Measurements from ENCODE around the gene NUB1. TPM values are rescaled to one million over a fixed set of nuclear protein-coding genes. Genes with fewer than 3 reads are reported as not detected.

NUB1 gene
- total RNA-seq, 4 donors from 2014 or later = 39.3 to 70.8 (median 41.7) TPM

GRCh38 chr7:151408839-151409666 is 67.4 kb downstream of the NUB1 start:
- DNase-seq (ENCODE audit: low spot score in 2 of 2) = no peak
- WGBS = 17% methylated on average over 35 of the region's 61 CpGs
- Histone ChIP-seq H3K27ac (peak overlapping the region; percentile 64), H3K9me3 (no peaks in the 10 kb centered on the region), H3K36me3 (no peaks in the 10 kb centered on the region), H3K4me3 (peak overlapping the region; percentile 54), H3K4me1 (peaks cover 28% of the 10 kb centered on the region), H3K27me3 (peaks cover 54% of the 10 kb centered on the region)
- TF ChIP-seq POLR2A (IDR thresholded peaks at IDR 0.05) (no peak), POLR2AphosphoS5 (IDR thresholded peaks at IDR 0.05) (no peak), CTCF (IDR thresholded peaks at IDR 0.05) (no peak), EP300 (IDR thresholded peaks at IDR 0.05) (no peak)

DNA sequence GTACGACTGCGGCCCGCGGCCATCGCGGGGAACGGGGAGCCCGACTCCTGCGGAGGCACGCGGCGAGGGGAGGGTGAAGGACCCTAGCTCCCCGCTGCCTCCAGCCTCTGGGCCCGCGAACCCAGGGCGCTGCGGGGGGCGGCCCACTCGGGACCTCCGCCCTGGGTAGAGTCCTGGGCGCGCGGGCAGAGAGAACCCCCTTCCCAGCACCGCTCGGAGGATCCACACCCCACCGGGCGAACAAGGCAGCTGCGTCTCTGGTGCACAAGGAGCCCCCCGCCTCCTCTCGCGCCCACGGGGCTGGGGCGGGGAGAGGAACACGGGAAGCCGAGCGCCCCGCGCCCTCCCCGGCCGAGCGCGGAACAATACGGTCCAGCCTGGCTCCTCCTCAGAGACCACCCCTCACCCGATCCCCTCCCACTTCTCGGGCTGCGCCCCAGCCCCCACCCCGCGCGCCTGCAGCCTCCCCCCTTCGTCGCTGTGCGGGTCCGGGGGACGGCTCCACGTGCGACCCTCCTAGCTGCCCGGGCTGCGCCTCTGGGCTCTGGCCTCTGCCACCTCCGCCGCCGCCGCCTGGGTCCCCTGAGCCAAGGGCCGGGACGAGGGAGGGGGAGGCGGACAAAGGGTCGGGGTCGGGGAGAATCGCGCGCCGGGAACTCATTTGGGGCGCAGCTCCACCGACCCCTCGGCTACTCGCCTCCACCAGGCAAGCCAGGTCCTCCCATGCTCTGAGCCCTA is 68.2 kb downstream of the NUB1 start, which contains the start of gene WDR86:
TSS of gene WDR86 (minus strand) at position 372 of the 738 bp plus-strand sequence. CDS start 449 bp downstream, outside the sequence.
- DNase-seq (ENCODE audit: low spot score in 2 of 2) = peak in 1 of 2 donors; percentile 58
- 0% methylated on average over 4 of the region's 75 CpGs for WGBS
- H3K36me3 ChIP-seq = no peaks in the 10 kb centered on the region
- no peaks in the 10 kb centered on the region for H3K9me3 ChIP-seq
- TF ChIP-seq POLR2A (IDR thresholded peaks at IDR 0.05) (no peak), EP300 (IDR thresholded peaks at IDR 0.05) (no peak), CTCF (IDR thresholded peaks at IDR 0.05) (no peak), POLR2AphosphoS5 (IDR thresholded peaks at IDR 0.05) (no peak)
- peak within 1 kb of the TSS; percentile 54 for H3K4me3 ChIP-seq
- peaks cover 22% of the 10 kb centered on the region for H3K4me1 ChIP-seq
- H3K27me3 ChIP-seq = peaks cover 56% of the 10 kb centered on the region
- peak within 1 kb of the TSS; percentile 64 for H3K27ac ChIP-seq

DNA sequence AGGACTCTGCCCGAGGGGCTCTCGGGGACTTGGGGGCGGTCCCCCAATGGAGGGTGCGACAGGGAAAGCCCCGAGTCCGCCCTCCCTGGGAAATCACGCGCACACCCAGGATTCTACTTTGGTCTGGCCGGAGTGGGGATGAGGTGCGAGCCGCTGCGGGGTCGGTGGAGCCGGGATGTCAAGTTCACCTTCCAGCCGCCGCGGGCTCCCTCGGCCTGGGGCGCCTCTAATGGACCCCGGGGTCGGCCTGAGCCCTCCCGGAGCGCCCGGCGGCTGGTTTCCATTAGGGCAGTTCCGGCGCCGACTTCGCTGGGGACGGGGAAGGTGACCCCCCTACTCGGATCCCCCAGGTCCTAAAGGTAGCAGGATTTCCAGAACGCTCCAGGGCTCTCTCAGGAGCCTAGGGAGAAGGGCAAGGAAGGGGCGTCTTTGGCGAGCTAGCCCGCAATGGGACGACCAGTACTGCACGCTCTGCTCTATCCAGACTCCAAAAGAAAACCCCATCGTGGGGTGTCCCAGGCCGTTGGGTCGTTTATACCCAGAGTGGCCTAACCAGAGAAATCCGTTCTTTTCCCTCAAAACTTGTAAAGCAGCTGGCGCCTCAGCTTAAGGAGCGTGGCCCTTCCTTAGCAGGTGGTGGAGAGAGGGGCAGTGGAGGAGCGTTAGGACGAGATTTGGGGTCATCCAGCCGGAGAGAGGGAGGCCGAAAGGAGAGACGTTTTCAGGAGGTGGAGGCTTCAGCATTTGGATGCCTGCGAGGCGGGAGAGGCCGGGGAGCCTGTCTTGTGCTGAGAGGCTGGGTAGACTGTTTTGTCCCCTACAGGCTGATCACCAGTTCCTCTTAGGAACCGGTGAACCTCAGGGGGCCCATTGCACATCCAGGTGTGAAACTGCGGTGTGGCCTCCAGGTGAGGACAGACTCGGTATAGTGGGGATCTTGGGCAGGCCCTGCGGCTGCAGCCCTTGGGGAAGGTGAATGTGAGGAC is 69.1 kb downstream of the NUB1 start:
- WGBS = 65% methylated on average over 18 of the region's 55 CpGs
- H3K27ac ChIP-seq = no peak overlapping the region
- TF ChIP-seq EP300 (IDR thresholded peaks at IDR 0.05) (no peak), POLR2AphosphoS5 (IDR thresholded peaks at IDR 0.05) (no peak), POLR2A (IDR thresholded peaks at IDR 0.05) (no peak), CTCF (IDR thresholded peaks at IDR 0.05) (no peak)
- peak overlapping the region; percentile 54 for H3K4me3 ChIP-seq
- peaks cover 22% of the 10 kb centered on the region for H3K4me1 ChIP-seq
- H3K36me3 ChIP-seq = no peaks in the 10 kb centered on the region
- peaks cover 56% of the 10 kb centered on the region for H3K27me3 ChIP-seq
- peak in 1 of 2 donors; percentile 63 for DNase-seq (ENCODE audit: low spot score in 2 of 2)
- H3K9me3 ChIP-seq = no peaks in the 10 kb centered on the region

- TF ChIP-seq CTCF (IDR thresholded peaks at IDR 0.05) (no peak), EP300 (IDR thresholded peaks at IDR 0.05) (no peak), POLR2AphosphoS5 (IDR thresholded peaks at IDR 0.05) (no peak), POLR2A (IDR thresholded peaks at IDR 0.05) (no peak)
- no peak overlapping the region for H3K4me3 ChIP-seq
- peaks cover 55% of the 10 kb centered on the region for H3K27me3 ChIP-seq
- H3K9me3 ChIP-seq = no peaks in the 10 kb centered on the region
- 88% methylated on average over 6 of the region's 6 CpGs for WGBS
- no peaks in the 10 kb centered on the region for H3K36me3 ChIP-seq
- H3K27ac ChIP-seq = no peak overlapping the region
- DNase-seq (ENCODE audit: low spot score in 2 of 2) = peak in 1 of 2 donors; percentile 44
- peaks cover 25% of the 10 kb centered on the region for H3K4me1 ChIP-seq
Observed at GRCh38 chr7:151411551-151411950, 69.9 kb downstream of the NUB1 start.
